PFSK-1 (cell line): ENCODE data around the gene TGM1.

Source experiments
- POLR2AphosphoS5 ChIP-seq: IDR thresholded peaks from 2 replicates; pipeline ENCODE4 v1.6.1; 2012; ENCODE audit warnings: low read depth, mild to moderate bottlenecking, control low read depth, low read length, moderate library complexity
- TAF1 ChIP-seq: IDR thresholded peaks from 2 replicates; pipeline ENCODE4 v1.6.1; 2012; ENCODE audit warnings: low read length, control low read depth, borderline replicate concordance; ENCODE audit not compliant: insufficient read depth
- TF ChIP-seq, protein P1 (sequence below), 2 experiments: IDR thresholded peaks; 2 replicates each; pipeline versions ENCODE4 v1.6.1 to v1.8.0; 2011 to 2012; ENCODE audit warnings: low read depth in 2 of 2, low read length in 2 of 2, control low read depth in 1 of 2, inconsistent platforms in 1 of 2, mild to moderate bottlenecking in 1 of 2, moderate library complexity in 1 of 2; ENCODE audit not compliant: insufficient read depth in 1 of 2

DNA sequence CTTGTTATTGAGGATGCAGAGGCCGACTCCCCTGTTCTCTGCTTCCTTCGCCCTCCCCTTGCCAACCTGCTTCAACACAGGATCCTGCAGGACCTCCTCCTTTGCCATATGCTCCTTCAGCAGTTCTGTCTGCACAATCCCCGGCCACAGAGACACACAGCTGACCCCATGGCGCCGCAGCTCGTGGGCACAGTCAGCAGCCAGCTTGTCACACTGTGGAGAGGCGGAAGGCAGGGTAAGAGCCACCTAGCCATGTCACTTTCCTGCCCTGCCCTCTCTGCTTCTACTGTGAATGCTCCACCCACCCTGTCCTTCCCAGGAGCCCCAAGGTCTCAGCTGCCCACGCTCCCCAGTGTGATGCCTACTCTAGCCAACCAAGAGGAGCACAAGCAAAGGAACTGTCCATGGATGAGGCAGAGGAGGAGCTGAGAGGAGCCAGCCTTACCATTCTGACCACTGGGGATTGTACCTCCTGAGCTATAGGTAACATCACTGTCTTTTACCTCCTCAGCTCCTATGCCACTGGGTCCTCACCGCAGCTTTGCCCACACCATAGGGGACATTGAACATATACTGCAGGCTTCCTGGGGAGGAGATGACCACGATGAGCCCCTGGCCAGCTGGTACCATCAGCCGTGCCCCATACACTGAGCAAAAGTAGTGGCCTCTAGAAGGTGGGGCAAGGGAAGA, 29.3 kb upstream of the TGM1 start:
- TF ChIP-seq POLR2AphosphoS5 (no peak), TAF1 (no peak)
- TF ChIP-seq, protein P1, sequence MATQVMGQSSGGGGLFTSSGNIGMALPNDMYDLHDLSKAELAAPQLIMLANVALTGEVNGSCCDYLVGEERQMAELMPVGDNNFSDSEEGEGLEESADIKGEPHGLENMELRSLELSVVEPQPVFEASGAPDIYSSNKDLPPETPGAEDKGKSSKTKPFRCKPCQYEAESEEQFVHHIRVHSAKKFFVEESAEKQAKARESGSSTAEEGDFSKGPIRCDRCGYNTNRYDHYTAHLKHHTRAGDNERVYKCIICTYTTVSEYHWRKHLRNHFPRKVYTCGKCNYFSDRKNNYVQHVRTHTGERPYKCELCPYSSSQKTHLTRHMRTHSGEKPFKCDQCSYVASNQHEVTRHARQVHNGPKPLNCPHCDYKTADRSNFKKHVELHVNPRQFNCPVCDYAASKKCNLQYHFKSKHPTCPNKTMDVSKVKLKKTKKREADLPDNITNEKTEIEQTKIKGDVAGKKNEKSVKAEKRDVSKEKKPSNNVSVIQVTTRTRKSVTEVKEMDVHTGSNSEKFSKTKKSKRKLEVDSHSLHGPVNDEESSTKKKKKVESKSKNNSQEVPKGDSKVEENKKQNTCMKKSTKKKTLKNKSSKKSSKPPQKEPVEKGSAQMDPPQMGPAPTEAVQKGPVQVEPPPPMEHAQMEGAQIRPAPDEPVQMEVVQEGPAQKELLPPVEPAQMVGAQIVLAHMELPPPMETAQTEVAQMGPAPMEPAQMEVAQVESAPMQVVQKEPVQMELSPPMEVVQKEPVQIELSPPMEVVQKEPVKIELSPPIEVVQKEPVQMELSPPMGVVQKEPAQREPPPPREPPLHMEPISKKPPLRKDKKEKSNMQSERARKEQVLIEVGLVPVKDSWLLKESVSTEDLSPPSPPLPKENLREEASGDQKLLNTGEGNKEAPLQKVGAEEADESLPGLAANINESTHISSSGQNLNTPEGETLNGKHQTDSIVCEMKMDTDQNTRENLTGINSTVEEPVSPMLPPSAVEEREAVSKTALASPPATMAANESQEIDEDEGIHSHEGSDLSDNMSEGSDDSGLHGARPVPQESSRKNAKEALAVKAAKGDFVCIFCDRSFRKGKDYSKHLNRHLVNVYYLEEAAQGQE (IDR thresholded peaks at IDR 0.05; ENCODE audit: insufficient read depth in 1 of 2, low read depth in 2 of 2, low read length in 2 of 2), result no peak
